MCF 10A (cell line): Measurements from ENCODE around the gene ZCCHC24. TPM values are rescaled to one million over a fixed set of nuclear protein-coding genes. Genes with fewer than 3 reads are reported as not detected.

Experiments
- BruUV-seq: library from RNA; stranded (reverse); fragments of 400-500 nt; replicated peaks from 2 replicates; lab custom pipeline; 2021; lab: Mats Ljungman, UMichigan
- CTCF ChIA-PET: fragments of 300-600 bp; sonication (Branson Sonifier 250); formaldehyde crosslinking; extraction: SDS; loops from one replicate; lab custom pipeline; 2021; ENCODE audit warnings: antibody characterized with exemption, inconsistent platforms; lab: Yijun Ruan, JAX
- POLR2A ChIA-PET: fragments of 300-600, 350-650 bp; sonication (Branson Sonifier 250); formaldehyde crosslinking; extraction: SDS; loops from one replicate; lab custom pipeline; 2020; ENCODE audit warnings: antibody characterized with exemption, inconsistent platforms; lab: Yijun Ruan, JAX
- DNase-seq: peaks from one replicate; pipeline ENCODE4 v3.0.0-alpha.2; 2018; ENCODE audit not compliant: unreplicated experiment
- H3K27ac Mint-ChIP-seq: one replicate; pipeline ENCODE4 v1.8.0; 2022; ENCODE audit warnings: mild to moderate bottlenecking, low read depth, mixed read lengths; ENCODE audit not compliant: unreplicated experiment
- H3K27me3 Mint-ChIP-seq: one replicate; pipeline ENCODE4 v1.8.0; 2022; ENCODE audit warnings: mixed read lengths; ENCODE audit not compliant: insufficient read depth, unreplicated experiment
- H3K36me3 Mint-ChIP-seq: one replicate; pipeline ENCODE4 v1.8.0; 2022; ENCODE audit warnings: mild to moderate bottlenecking, moderate library complexity, mixed read lengths; ENCODE audit not compliant: insufficient read depth, unreplicated experiment
- H3K4me1 Mint-ChIP-seq: one replicate; pipeline ENCODE4 v1.8.0; 2022; ENCODE audit warnings: mixed read lengths; ENCODE audit not compliant: insufficient read depth, unreplicated experiment
- H3K4me3 Mint-ChIP-seq: one replicate; pipeline ENCODE4 v1.8.0; 2022; ENCODE audit warnings: mild to moderate bottlenecking, moderate library complexity, mixed read lengths; ENCODE audit not compliant: unreplicated experiment
- H3K9me3 Mint-ChIP-seq: one replicate; pipeline ENCODE4 v1.8.0; 2022; ENCODE audit warnings: mixed read lengths; ENCODE audit not compliant: unreplicated experiment
- CTCF ChIP-seq: fragments of 200-600 bp; IDR thresholded peaks from one replicate; pipeline ENCODE4 v1.8.0; 2022; ENCODE audit warnings: antibody characterized with exemption, mild to moderate bottlenecking; ENCODE audit not compliant: unreplicated experiment
- intact Hi-C: fragments of 100-400 bp; cut with micrococcal nuclease; formaldehyde crosslinking; loops from 2 replicates; pipeline ENCODE4 v1.14.1; 2022
- total RNA-seq: library from RNA; stranded (reverse); gene quantifications from 2 replicates; pipeline ENCODE4 v1.2.3, GENCODE V29; 2022

ZCCHC24 gene
- total RNA-seq, 1 experiment from 2014 or later = 2.8 TPM

DNA sequence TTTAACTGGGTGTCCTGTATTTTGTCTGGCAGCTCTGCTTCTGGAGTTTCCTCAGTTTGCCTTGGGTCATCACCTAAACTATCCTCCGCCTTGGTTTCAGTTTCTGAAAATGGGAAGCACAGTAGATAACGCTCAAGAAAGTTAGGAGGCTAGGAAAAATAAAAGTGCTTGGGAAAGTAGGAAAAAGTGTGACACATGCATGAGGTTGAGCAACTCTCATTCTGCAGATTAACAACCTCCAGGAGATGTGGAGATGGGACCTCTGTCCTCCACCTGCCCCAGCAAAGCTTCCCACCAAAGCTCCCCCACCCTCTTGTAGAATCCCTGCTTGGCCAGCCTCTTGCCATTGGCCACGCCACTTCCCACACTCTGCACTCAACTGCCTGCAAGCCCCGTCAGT, 13.1 kb upstream of the ZCCHC24 start:
- no peak for DNase-seq

DNA sequence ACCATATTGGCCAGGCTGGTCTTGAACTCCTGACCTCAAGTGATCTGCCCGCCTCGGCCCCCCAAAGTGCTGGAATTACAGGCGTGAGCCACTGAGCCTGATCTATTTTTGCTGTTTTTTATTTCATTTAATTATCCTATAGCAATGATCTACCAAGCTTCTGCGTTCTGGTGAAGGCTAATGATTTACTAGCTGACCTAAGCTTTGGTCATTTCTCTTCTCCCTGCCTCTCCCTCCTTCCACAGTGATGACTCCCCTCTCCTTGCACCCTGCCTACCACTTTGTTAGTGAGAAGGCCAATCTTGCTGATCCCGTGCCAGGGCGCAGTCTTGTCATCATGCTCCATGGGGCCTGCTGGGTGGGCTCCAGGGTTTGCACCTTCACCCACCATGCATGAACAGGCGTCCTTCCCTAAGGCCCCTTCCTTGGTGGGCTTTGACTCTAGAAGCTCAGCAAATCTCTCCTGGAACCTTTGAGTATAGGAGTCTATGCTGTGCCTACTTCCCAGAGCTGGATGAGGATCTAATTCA, 11.9 kb upstream of the ZCCHC24 start:
- intact Hi-C loops = no loop called here
- H3K27ac Mint-ChIP-seq = no peak overlapping the region
- H3K9me3 Mint-ChIP-seq = no peaks in the 10 kb centered on the region
- ChIA-PET POLR2A (no interaction called here), CTCF (interaction anchor here (0.6 to 2.1 kb wide), 5 partner anchors 10 to 1342 kb away, joined by 3 to 12 read pairs (median 4); no protein-coding TSS in a partner anchor)
- no peak for TF ChIP-seq CTCF
- no peak for DNase-seq
- BruUV-seq = no TSS peak
- peaks cover 11% of the 10 kb centered on the region for H3K4me1 Mint-ChIP-seq
- no peak overlapping the region for H3K4me3 Mint-ChIP-seq
- no peaks in the 10 kb centered on the region for H3K27me3 Mint-ChIP-seq
- no peaks in the 10 kb centered on the region for H3K36me3 Mint-ChIP-seq

More for the DNA sequence above, 13.1 kb upstream of the ZCCHC24 start:
- TF ChIP-seq CTCF = no peak
- no TSS peak for BruUV-seq
- Mint-ChIP-seq H3K36me3 (no peaks in the 10 kb centered on the region), H3K27ac (no peak overlapping the region), H3K9me3 (no peaks in the 10 kb centered on the region), H3K4me1 (peaks cover 10% of the 10 kb centered on the region), H3K4me3 (no peak overlapping the region), H3K27me3 (no peaks in the 10 kb centered on the region)
- CTCF ChIA-PET = interaction anchor here (0.6 to 2.1 kb wide), 4 partner anchors 9 to 84 kb away, joined by 3 to 12 read pairs (median 7); no protein-coding TSS in a partner anchor
- intact Hi-C loops = no loop called here
- POLR2A ChIA-PET = interaction anchor here (1.3 kb wide), 1 partner anchor 14 kb away, joined by 3 read pairs; no protein-coding TSS in a partner anchor

- DNase-seq = peak; percentile 96
- no peaks in the 10 kb centered on the region for H3K9me3 Mint-ChIP-seq
- TF ChIP-seq CTCF = no peak
- H3K36me3 Mint-ChIP-seq = no peaks in the 10 kb centered on the region
- intact Hi-C loops = loop anchor here (5.0 kb wide), 1 partner anchor 33 kb away; no protein-coding TSS in a partner anchor
- no peak overlapping the region for H3K4me3 Mint-ChIP-seq
- no peaks in the 10 kb centered on the region for H3K27me3 Mint-ChIP-seq
- no TSS peak for BruUV-seq
- H3K27ac Mint-ChIP-seq = no peak overlapping the region
- POLR2A ChIA-PET = interaction anchor here (0.6 to 2.2 kb wide), 8 partner anchors 8 to 1595 kb away, joined by 3 to 19 read pairs (median 6); partner anchors contain the start of genes PPIF and ZCCHC24
- H3K4me1 Mint-ChIP-seq = peaks cover 11% of the 10 kb centered on the region
- CTCF ChIA-PET = interaction anchor here (0.6 to 1.5 kb wide), 4 partner anchors 14 to 109 kb away, joined by 3 to 14 read pairs (median 4); no protein-coding TSS in a partner anchor
Measured at GRCh38 chr10:79454259-79454658, 8.8 kb upstream of the ZCCHC24 start.

DNA sequence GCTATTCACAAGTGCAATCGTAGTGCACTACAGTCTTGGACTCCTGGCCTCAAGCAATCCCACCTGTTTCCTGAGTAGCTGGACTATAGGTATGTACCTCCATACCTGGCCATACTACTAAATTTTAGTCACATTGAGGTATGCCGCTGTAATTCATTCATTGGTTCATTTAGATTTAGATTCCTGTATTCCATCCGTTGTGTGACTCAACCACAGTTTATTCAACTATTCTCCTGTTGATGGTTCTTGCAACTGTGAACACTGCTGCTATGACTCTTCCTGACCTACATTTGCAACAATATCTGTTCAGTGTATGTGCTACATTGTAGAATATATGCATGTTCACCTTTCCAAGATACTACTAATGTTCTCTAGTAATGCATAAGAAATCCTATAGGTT, 8.0 kb upstream of the ZCCHC24 start:
- no TSS peak for BruUV-seq
- ChIA-PET POLR2A (interaction anchor here (1.1 to 2.0 kb wide), 3 partner anchors 9 to 35 kb away, joined by 5 to 19 read pairs (median 6); no protein-coding TSS in a partner anchor), CTCF (interaction anchor here (1.5 kb wide), 1 partner anchor 79 kb away, joined by 14 read pairs; no protein-coding TSS in a partner anchor)
- Mint-ChIP-seq H3K36me3 (no peaks in the 10 kb centered on the region), H3K27me3 (no peaks in the 10 kb centered on the region), H3K9me3 (no peaks in the 10 kb centered on the region), H3K4me1 (peaks cover 11% of the 10 kb centered on the region), H3K27ac (no peak overlapping the region), H3K4me3 (no peak overlapping the region)
- DNase-seq = no peak
- TF ChIP-seq CTCF = no peak
- intact Hi-C loops = loop anchor here (5.0 kb wide), 1 partner anchor 34 kb away; no protein-coding TSS in a partner anchor
